Colonic mucosa (tissue), 4 donors: Measurements from ENCODE around the gene DYNC1I1. TPM values are rescaled to one million over a fixed set of nuclear protein-coding genes. Genes with fewer than 3 reads are reported as not detected.

ENCODE experiments used
- DNase-seq: peaks from one replicate; pipeline ENCODE4 v3.0.0-alpha.2; 2020
- H3K27ac ChIP-seq: fragments of 200-600 bp; one replicate; pipeline ENCODE4 v1.8.0; 2021
- H3K27me3 ChIP-seq: fragments of 200-600 bp; one replicate; pipeline ENCODE4 v1.8.0; 2021
- H3K36me3 ChIP-seq: fragments of 200-600 bp; one replicate; pipeline ENCODE4 v1.8.0; 2021
- H3K4me1 ChIP-seq: fragments of 200-600 bp; one replicate; pipeline ENCODE4 v1.8.0; 2021; ENCODE audit warnings: mild to moderate bottlenecking
- H3K4me3 ChIP-seq: fragments of 200-600 bp; one replicate; pipeline ENCODE4 v1.8.0; 2021
- H3K9ac ChIP-seq, 2 donors: one replicate each; pipeline ENCODE4 v1.7.0; 2013; ENCODE audit warnings: control low read depth in 2 of 2, low read depth in 2 of 2, low read length in 2 of 2
- H3K9me3 ChIP-seq: fragments of 200-600 bp; one replicate; pipeline ENCODE4 v1.8.0; 2021
- CTCF ChIP-seq: fragments of 200-600 bp; IDR thresholded peaks from one replicate; pipeline ENCODE4 v1.8.0; 2022; ENCODE audit warnings: antibody characterized with exemption, mild to moderate bottlenecking
- intact Hi-C: fragments of 100-400 bp; cut with DNase I; formaldehyde crosslinking; loops from one replicate; pipeline ENCODE4 v1.14.1; 2022
- total RNA-seq, 2 donors: library from RNA; stranded (reverse); fragmentation: NEBNext Ultra II Directional in 1 of 2; extraction: Animal tissue kit (Norgen Biotek cat#: 25700) in 1 of 2; gene quantifications; one replicate each; pipeline ENCODE4 v1.2.1, GENCODE V29; 2021
- donor health status: healthy.
- donor health status: DM: no; HTN: no; CAD: no.
- donor health status: DM: no; HTN: no; CAD: no.

Gene DYNC1I1
- total RNA-seq, 2 donors from 2014 or later: 0.54 to 1.8 TPM

- intact Hi-C loops: no loop called here
- H3K27ac ChIP-seq: no peak overlapping the region
- no peak for DNase-seq
- H3K4me3 ChIP-seq: no peak overlapping the region
- no peak for TF ChIP-seq CTCF
- H3K27me3 ChIP-seq: no peaks in the 10 kb centered on the region
- H3K9me3 ChIP-seq: no peaks in the 10 kb centered on the region
- H3K36me3 ChIP-seq: no peaks in the 10 kb centered on the region
- H3K4me1 ChIP-seq: no peaks in the 10 kb centered on the region
- H3K9ac ChIP-seq: no peak overlapping the region
These were observed 200.2 kb downstream of the DYNC1I1 start for GRCh38 chr7:95972523-95972922.

- no peak for TF ChIP-seq CTCF
- intact Hi-C loops: no loop called here
- Histone ChIP-seq H3K27ac (no peak overlapping the region), H3K9me3 (no peaks in the 10 kb centered on the region), H3K4me1 (no peaks in the 10 kb centered on the region), H3K4me3 (no peak overlapping the region), H3K9ac (no peak overlapping the region), H3K36me3 (no peaks in the 10 kb centered on the region), H3K27me3 (no peaks in the 10 kb centered on the region)
- DNase-seq: no peak
These were observed 201.8 kb downstream of the DYNC1I1 start for GRCh38 chr7:95974108-95974507.

- Histone ChIP-seq H3K27ac (no peak overlapping the region), H3K27me3 (no peaks in the 10 kb centered on the region), H3K9ac (no peak overlapping the region), H3K4me3 (no peak overlapping the region), H3K4me1 (no peaks in the 10 kb centered on the region), H3K36me3 (no peaks in the 10 kb centered on the region), H3K9me3 (no peaks in the 10 kb centered on the region)
- intact Hi-C loops: no loop called here
- TF ChIP-seq CTCF: no peak
- no peak for DNase-seq
These were observed 204.2 kb downstream of the DYNC1I1 start for GRCh38 chr7:95976369-95977060.

- DNase-seq: no peak
- no peak for TF ChIP-seq CTCF
- H3K9ac ChIP-seq: no peak overlapping the region
- no peaks in the 10 kb centered on the region for H3K27me3 ChIP-seq
- no peaks in the 10 kb centered on the region for H3K4me1 ChIP-seq
- H3K9me3 ChIP-seq: no peaks in the 10 kb centered on the region
- intact Hi-C loops: no loop called here
- no peaks in the 10 kb centered on the region for H3K36me3 ChIP-seq
- H3K27ac ChIP-seq: no peak overlapping the region
- H3K4me3 ChIP-seq: no peak overlapping the region
These were observed 205.6 kb downstream of the DYNC1I1 start for GRCh38 chr7:95977994-95978393.

- H3K27ac ChIP-seq: no peak overlapping the region
- H3K9ac ChIP-seq: no peak overlapping the region
- no peaks in the 10 kb centered on the region for H3K4me1 ChIP-seq
- intact Hi-C loops: no loop called here
- DNase-seq: no peak
- H3K4me3 ChIP-seq: no peak overlapping the region
- no peaks in the 10 kb centered on the region for H3K27me3 ChIP-seq
- no peaks in the 10 kb centered on the region for H3K9me3 ChIP-seq
- TF ChIP-seq CTCF: no peak
- no peaks in the 10 kb centered on the region for H3K36me3 ChIP-seq
These were observed 207.8 kb downstream of the DYNC1I1 start for GRCh38 chr7:95980167-95980566.
